ENCODE data around the gene SPRR4. TPM values are rescaled to one million over a fixed set of nuclear protein-coding genes. Genes with fewer than 3 reads are reported as not detected.

SPRR4 gene
- total RNA-seq, 5 donors from 2014 or later (not counting 1 experiment from before 2014, with no cell fraction given) = not detected

DNA sequence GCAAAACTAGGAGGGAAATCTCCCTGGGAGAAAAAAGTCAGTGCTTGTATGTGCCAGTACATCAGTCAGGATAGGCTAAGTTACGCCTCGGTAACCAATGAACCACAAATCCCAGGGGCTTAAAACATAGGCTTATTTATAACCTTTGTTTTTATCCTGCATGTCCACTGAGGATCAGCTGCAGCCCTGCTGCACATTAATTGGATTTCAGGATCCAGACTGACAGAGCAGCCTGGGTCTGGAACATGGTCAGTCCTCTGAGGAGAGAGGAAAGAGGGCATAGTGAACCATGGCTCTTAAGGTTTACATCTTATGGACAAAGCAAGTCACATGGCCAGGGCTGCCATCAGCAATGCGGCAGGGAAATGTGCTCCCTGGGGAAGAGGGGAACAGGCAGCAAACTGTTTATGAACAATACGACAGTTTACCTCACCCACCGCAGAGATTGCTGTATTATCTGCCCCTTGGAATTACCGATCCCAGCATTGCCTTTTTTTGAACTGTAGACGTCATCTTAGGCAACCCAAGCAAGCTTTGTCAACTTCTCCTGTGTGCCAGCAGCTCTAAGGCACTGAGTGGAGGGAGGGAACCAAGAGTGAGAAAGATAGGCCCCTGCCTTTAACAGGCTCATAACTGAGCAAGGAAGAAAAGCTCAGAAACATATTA, 9.1 kb upstream of the SPRR4 start:
- CTCF ChIA-PET = no interaction called here

DNA sequence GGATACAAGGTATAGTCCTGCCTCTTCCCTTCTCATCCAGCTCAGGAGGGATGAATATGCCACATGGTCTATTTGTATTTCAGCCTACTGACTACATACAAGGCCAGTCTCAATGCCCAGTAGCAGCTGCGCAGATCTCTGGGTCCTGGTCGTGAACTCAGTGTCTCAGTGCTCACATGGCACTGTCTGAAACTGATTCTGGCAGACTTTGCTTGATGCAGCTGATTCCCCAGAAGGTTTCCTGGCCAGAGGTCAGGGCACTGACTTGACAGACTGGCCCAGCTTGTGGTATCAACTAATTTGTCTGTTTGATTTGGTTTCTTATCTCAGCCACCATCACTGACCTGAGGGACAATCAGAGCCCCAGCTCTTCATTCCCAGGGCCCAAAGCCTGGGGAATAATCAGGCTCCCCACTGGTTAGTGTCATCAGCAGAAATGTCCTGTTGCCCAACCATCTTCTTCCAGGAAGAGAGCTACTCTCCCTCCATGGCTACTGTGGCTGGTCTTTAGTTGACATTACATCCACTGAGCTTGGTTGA, 7.5 kb upstream of the SPRR4 start:
- no peaks in the 10 kb centered on the region for H3K4me1 Mint-ChIP-seq
- 92% methylated on average over 2 of the region's 2 CpGs for whole genome bisulfite sequencing (ENCODE audit: insufficient coverage)

More for the DNA sequence above, 9.1 kb upstream of the SPRR4 start:
- Histone ChIP-seq H3K27me3 (replicated peaks in 1 of 2; ENCODE audit: control insufficient read depth in 2 of 2, extremely low read depth in 1 of 2, insufficient read depth in 2 of 2, low read length in 1 of 2) (peaks cover 0 to 5% of the 10 kb centered on the region in 2 experiments), H3K9me3 (no peaks in the 10 kb centered on the region), H3K36me3 (ENCODE audit: control insufficient read depth in 2 of 2, extremely low read depth in 1 of 2, insufficient read depth in 1 of 2, low read length in 1 of 2) (no peaks in the 10 kb centered on the region), H3K4me3 (ENCODE audit: control insufficient read depth in 1 of 2, extremely low read depth in 1 of 2, low read length in 1 of 2) (no peak overlapping the region), H3K4me1 (ENCODE audit: control insufficient read depth in 1 of 2, extremely low read depth in 1 of 2, insufficient read depth in 2 of 2, low read length in 2 of 2) (no peaks in the 10 kb centered on the region), H3K27ac (ENCODE audit: low read length) (no peak overlapping the region)
- H3K4me1 Mint-ChIP-seq = no peaks in the 10 kb centered on the region
- DNase-seq (no peak), ATAC-seq (replicated peaks in 1 of 4) (no peak)
- POLR2A ChIA-PET = no interaction called here
- H3K27me3 Mint-ChIP-seq = peaks cover 10 to 25% of the 10 kb centered on the region in 2 donors
- H3K36me3 Mint-ChIP-seq = no peaks in the 10 kb centered on the region
- no peaks in the 10 kb centered on the region for H3K9me3 Mint-ChIP-seq
- no peak overlapping the region for H3K4me3 Mint-ChIP-seq
- H3K27ac Mint-ChIP-seq = no peak overlapping the region
- WGBS (ENCODE audit: insufficient coverage) = 92% methylated on average over 5 of the region's 7 CpGs

DNA sequence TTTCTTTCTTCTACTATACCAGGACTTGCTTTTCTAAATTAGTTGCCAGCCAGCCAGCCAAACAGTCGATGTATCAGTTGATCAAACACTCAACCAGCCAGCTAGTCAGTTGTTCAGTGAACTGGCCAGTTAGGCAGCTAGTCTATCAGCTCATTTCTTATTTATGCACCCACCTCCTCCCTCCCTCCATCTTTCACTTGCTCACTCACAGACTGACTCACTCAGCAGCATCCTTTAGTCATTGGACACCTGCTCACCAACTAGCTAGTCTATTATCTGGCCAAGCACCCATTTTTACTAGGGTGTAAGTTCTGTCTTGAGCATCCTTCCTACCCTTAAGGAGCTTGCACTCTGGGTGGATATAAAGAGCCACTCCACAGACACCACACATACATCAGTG, 5.9 kb upstream of the SPRR4 start:
- WGBS (ENCODE audit: insufficient coverage) = 67% methylated on average over 1 of the region's 1 CpG
- Histone ChIP-seq H3K9me3 (no peaks in the 10 kb centered on the region), H3K27ac (ENCODE audit: low read length) (no peak overlapping the region), H3K4me3 (ENCODE audit: control insufficient read depth in 1 of 2, extremely low read depth in 1 of 2, low read length in 1 of 2) (no peak overlapping the region), H3K4me1 (ENCODE audit: control insufficient read depth in 1 of 2, extremely low read depth in 1 of 2, insufficient read depth in 2 of 2, low read length in 2 of 2) (no peaks in the 10 kb centered on the region), H3K27me3 (replicated peaks in 1 of 2; ENCODE audit: control insufficient read depth in 2 of 2, extremely low read depth in 1 of 2, insufficient read depth in 2 of 2, low read length in 1 of 2) (peaks cover 0 to 11% of the 10 kb centered on the region in 2 experiments), H3K36me3 (ENCODE audit: control insufficient read depth in 2 of 2, extremely low read depth in 1 of 2, insufficient read depth in 1 of 2, low read length in 1 of 2) (no peaks in the 10 kb centered on the region)
- peaks cover 15 to 32% of the 10 kb centered on the region in 2 donors for H3K27me3 Mint-ChIP-seq
- H3K36me3 Mint-ChIP-seq = no peaks in the 10 kb centered on the region
- ATAC-seq (replicated peaks in 1 of 4) (no peak), DNase-seq (no peak)
- no peak overlapping the region for H3K4me3 Mint-ChIP-seq
- CTCF ChIA-PET = no interaction called here
- POLR2A ChIA-PET = no interaction called here
- H3K9me3 Mint-ChIP-seq = no peaks in the 10 kb centered on the region
- H3K27ac Mint-ChIP-seq = no peak overlapping the region
- H3K4me1 Mint-ChIP-seq = no peaks in the 10 kb centered on the region

More for the DNA sequence above, 7.5 kb upstream of the SPRR4 start:
- Histone ChIP-seq H3K9me3 (no peaks in the 10 kb centered on the region), H3K27ac (ENCODE audit: low read length) (no peak overlapping the region), H3K4me1 (ENCODE audit: control insufficient read depth in 1 of 2, extremely low read depth in 1 of 2, insufficient read depth in 2 of 2, low read length in 2 of 2) (no peaks in the 10 kb centered on the region), H3K4me3 (ENCODE audit: control insufficient read depth in 1 of 2, extremely low read depth in 1 of 2, low read length in 1 of 2) (no peak overlapping the region), H3K27me3 (replicated peaks in 1 of 2; ENCODE audit: control insufficient read depth in 2 of 2, extremely low read depth in 1 of 2, insufficient read depth in 2 of 2, low read length in 1 of 2) (peaks cover 0 to 11% of the 10 kb centered on the region in 2 experiments), H3K36me3 (ENCODE audit: control insufficient read depth in 2 of 2, extremely low read depth in 1 of 2, insufficient read depth in 1 of 2, low read length in 1 of 2) (no peaks in the 10 kb centered on the region)
- Mint-ChIP-seq H3K27me3 (peaks cover 15 to 29% of the 10 kb centered on the region in 2 donors), H3K36me3 (no peaks in the 10 kb centered on the region), H3K9me3 (no peaks in the 10 kb centered on the region), H3K4me3 (no peak overlapping the region), H3K27ac (no peak overlapping the region)
- DNase-seq = no peak
- POLR2A ChIA-PET = no interaction called here
- CTCF ChIA-PET = no interaction called here
- ATAC-seq (replicated peaks in 1 of 4) = no peak

DNA sequence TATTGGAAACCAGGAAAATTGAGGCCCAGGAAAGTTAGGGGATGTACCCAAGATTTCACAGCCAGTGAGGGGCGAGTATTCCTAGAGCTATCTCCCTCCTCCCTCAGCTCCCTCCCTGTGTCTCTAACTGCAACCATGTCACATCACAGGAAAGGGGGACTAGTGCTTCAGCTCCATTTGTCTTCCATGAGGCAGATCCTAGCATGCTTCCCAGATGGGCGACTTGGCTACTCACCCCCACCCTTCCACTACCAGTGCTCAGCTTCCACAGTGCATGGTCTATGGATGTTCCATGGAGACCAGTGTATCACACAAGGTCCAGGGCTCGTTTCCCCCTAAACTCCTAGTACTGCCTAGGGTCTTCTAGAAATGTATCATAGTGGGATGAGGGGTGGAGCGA, 4.6 kb upstream of the SPRR4 start:
- DNase-seq (no peak), ATAC-seq (replicated peaks in 1 of 4) (no peak)
- ChIA-PET POLR2A (no interaction called here), CTCF (no interaction called here)
- H3K27me3 ChIP-seq (replicated peaks in 1 of 2; ENCODE audit: control insufficient read depth in 2 of 2, extremely low read depth in 1 of 2, insufficient read depth in 2 of 2, low read length in 1 of 2) = peaks cover 0 to 11% of the 10 kb centered on the region in 2 experiments
- H3K4me3 Mint-ChIP-seq = no peak overlapping the region
- H3K4me1 ChIP-seq (ENCODE audit: control insufficient read depth in 1 of 2, extremely low read depth in 1 of 2, insufficient read depth in 2 of 2, low read length in 2 of 2) = no peaks in the 10 kb centered on the region
- no peaks in the 10 kb centered on the region for H3K36me3 Mint-ChIP-seq
- WGBS (ENCODE audit: insufficient coverage) = 75% methylated on average over 2 of the region's 4 CpGs
- no peaks in the 10 kb centered on the region for H3K4me1 Mint-ChIP-seq
- no peak overlapping the region for H3K27ac Mint-ChIP-seq
- no peaks in the 10 kb centered on the region for H3K36me3 ChIP-seq (ENCODE audit: control insufficient read depth in 2 of 2, extremely low read depth in 1 of 2, insufficient read depth in 1 of 2, low read length in 1 of 2)
- no peak overlapping the region for H3K4me3 ChIP-seq (ENCODE audit: control insufficient read depth in 1 of 2, extremely low read depth in 1 of 2, low read length in 1 of 2)
- no peaks in the 10 kb centered on the region for H3K9me3 ChIP-seq
- H3K27ac ChIP-seq (ENCODE audit: low read length) = no peak overlapping the region
- H3K27me3 Mint-ChIP-seq = peaks cover 14 to 31% of the 10 kb centered on the region in 2 donors
- H3K9me3 Mint-ChIP-seq = no peaks in the 10 kb centered on the region

DNA sequence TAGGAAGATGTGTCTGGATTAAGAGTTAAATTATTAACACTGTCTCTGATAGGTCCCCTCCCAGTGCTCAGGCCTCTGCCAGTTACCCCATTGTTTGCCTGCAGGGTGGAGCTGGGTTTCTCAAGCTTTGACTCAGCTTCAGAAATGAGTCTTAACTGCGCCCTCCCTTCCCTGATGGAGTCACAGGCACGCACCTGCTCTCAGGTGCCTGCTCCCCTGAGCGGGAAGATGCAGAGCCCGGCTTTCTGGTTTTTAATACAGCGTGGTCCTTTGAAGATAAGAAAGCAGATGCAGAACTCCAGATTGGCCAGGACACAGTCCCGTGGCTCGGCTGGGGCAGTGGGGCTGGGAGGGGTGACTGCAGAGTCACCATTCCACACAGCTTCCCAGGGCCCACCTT, 3.2 kb upstream of the SPRR4 start:
- ATAC-seq (replicated peaks in 1 of 4) = no peak
- Histone ChIP-seq H3K4me3 (ENCODE audit: control insufficient read depth in 1 of 2, extremely low read depth in 1 of 2, low read length in 1 of 2) (no peak overlapping the region), H3K36me3 (ENCODE audit: control insufficient read depth in 2 of 2, extremely low read depth in 1 of 2, insufficient read depth in 1 of 2, low read length in 1 of 2) (no peaks in the 10 kb centered on the region), H3K27me3 (replicated peaks in 1 of 2; ENCODE audit: control insufficient read depth in 2 of 2, extremely low read depth in 1 of 2, insufficient read depth in 2 of 2, low read length in 1 of 2) (peaks cover 0 to 15% of the 10 kb centered on the region in 2 experiments), H3K4me1 (ENCODE audit: control insufficient read depth in 1 of 2, extremely low read depth in 1 of 2, insufficient read depth in 2 of 2, low read length in 2 of 2) (no peaks in the 10 kb centered on the region), H3K9me3 (no peaks in the 10 kb centered on the region), H3K27ac (ENCODE audit: low read length) (no peak overlapping the region)
- H3K9me3 Mint-ChIP-seq = no peaks in the 10 kb centered on the region
- H3K27ac Mint-ChIP-seq = no peak overlapping the region
- ChIA-PET POLR2A (no interaction called here), CTCF (no interaction called here)
- H3K36me3 Mint-ChIP-seq = no peaks in the 10 kb centered on the region
- WGBS (ENCODE audit: insufficient coverage) = 44% methylated on average over 2 of the region's 7 CpGs
- H3K4me3 Mint-ChIP-seq = no peak overlapping the region
- no peaks in the 10 kb centered on the region for H3K4me1 Mint-ChIP-seq
- no peak for DNase-seq
- H3K27me3 Mint-ChIP-seq = peaks cover 14 to 28% of the 10 kb centered on the region in 2 donors

DNA sequence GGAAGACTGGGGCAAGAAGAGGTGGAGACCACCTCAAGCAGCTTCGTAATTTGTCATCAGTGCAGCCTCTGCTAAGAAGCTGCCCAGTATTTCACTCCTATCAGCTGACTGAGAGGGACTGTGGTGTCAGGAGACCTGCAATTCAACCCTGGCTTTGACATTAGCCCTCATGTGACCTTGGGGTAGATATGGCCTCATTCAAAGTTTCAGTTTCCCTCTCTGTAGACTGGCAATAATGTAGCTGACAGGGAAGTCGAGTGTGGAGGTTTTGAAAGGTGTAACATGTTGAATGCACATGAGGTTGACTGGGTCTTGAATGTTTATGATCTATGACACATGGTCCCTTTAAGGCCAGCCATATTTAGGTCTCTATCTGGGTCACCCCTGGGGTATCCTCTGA, 2.2 kb upstream of the SPRR4 start:
- WGBS (ENCODE audit: insufficient coverage) = 60% methylated on average over 2 of the region's 2 CpGs
- Mint-ChIP-seq H3K36me3 (no peaks in the 10 kb centered on the region), H3K27ac (no peak overlapping the region), H3K9me3 (no peaks in the 10 kb centered on the region), H3K4me3 (no peak overlapping the region), H3K4me1 (no peaks in the 10 kb centered on the region), H3K27me3 (peaks cover 18 to 35% of the 10 kb centered on the region in 2 donors)
- peaks cover 0 to 17% of the 10 kb centered on the region in 2 experiments for H3K27me3 ChIP-seq (replicated peaks in 1 of 2; ENCODE audit: control insufficient read depth in 2 of 2, extremely low read depth in 1 of 2, insufficient read depth in 2 of 2, low read length in 1 of 2)
- H3K36me3 ChIP-seq (ENCODE audit: control insufficient read depth in 2 of 2, extremely low read depth in 1 of 2, insufficient read depth in 1 of 2, low read length in 1 of 2) = no peaks in the 10 kb centered on the region
- no peaks in the 10 kb centered on the region for H3K9me3 ChIP-seq
- H3K27ac ChIP-seq (ENCODE audit: low read length) = no peak overlapping the region
- ChIA-PET CTCF (no interaction called here), POLR2A (no interaction called here)
- H3K4me3 ChIP-seq (ENCODE audit: control insufficient read depth in 1 of 2, extremely low read depth in 1 of 2, low read length in 1 of 2) = no peak overlapping the region
- H3K4me1 ChIP-seq (ENCODE audit: control insufficient read depth in 1 of 2, extremely low read depth in 1 of 2, insufficient read depth in 2 of 2, low read length in 2 of 2) = no peaks in the 10 kb centered on the region
- no peak for DNase-seq
- ATAC-seq (replicated peaks in 1 of 4) = no peak
